Type B pancreatic cell (in vitro differentiated cells): Measurements from ENCODE around the gene RBM8A. TPM values are rescaled to one million over a fixed set of nuclear protein-coding genes. Genes with fewer than 3 reads are reported as not detected.

Source experiments
- DNase-seq: peaks from one replicate; pipeline ENCODE4 v3.0.0; 2021; ENCODE audit warnings: mixed read lengths; ENCODE audit not compliant: unreplicated experiment; ENCODE audit errors: extremely low spot score
- H3K27ac Mint-ChIP-seq: 2 replicates; pipeline ENCODE4 v1.8.0; 2021; ENCODE audit warnings: mild to moderate bottlenecking, mixed read lengths
- H3K27me3 Mint-ChIP-seq: 2 replicates; pipeline ENCODE4 v1.8.0; 2021; ENCODE audit warnings: mixed read lengths
- H3K36me3 Mint-ChIP-seq: 2 replicates; pipeline ENCODE4 v1.8.0; 2021; ENCODE audit warnings: mixed read lengths
- H3K4me1 Mint-ChIP-seq: one replicate; pipeline ENCODE4 v1.8.0; 2021; ENCODE audit warnings: mixed read lengths; ENCODE audit not compliant: unreplicated experiment
- H3K4me3 Mint-ChIP-seq: 2 replicates; pipeline ENCODE4 v1.8.0; 2021; ENCODE audit warnings: mild to moderate bottlenecking, mixed read lengths
- H3K9me3 Mint-ChIP-seq: 2 replicates; pipeline ENCODE4 v1.8.0; 2021; ENCODE audit warnings: mixed read lengths
- CTCF ChIP-seq: fragments of 200-600 bp; sonication (generic); conservative IDR thresholded peaks from 2 replicates; pipeline ENCODE4 v1.5.0; 2021; ENCODE audit warnings: antibody characterized with exemption, mild to moderate bottlenecking
- total RNA-seq: library from RNA; stranded (reverse); gene quantifications from 2 replicates; pipeline ENCODE4 v1.2.1, GENCODE V29; 2021; ENCODE audit warnings: low replicate concordance

Gene RBM8A
- total RNA-seq, 1 donor from 2014 or later: 160 TPM

- TF ChIP-seq CTCF: no peak
- Mint-ChIP-seq H3K27ac (peak overlapping the region; percentile 97), H3K4me1 (peaks cover 26% of the 10 kb centered on the region), H3K27me3 (no peaks in the 10 kb centered on the region), H3K36me3 (no peaks in the 10 kb centered on the region), H3K4me3 (peak overlapping the region; percentile 97), H3K9me3 (no peaks in the 10 kb centered on the region)
- no peak for DNase-seq
Measured at GRCh38 chr1:145918992-145919939, 8.0 kb downstream of the RBM8A start.

GRCh38 chr1:145918144-145918991 is 8.9 kb downstream of the RBM8A start, which contains the start of gene PEX11B:
TSS of gene PEX11B (minus strand) at chr1:145918717. CDS start at chr1:145918688, 29 bp downstream.
- no peaks in the 10 kb centered on the region for H3K9me3 Mint-ChIP-seq
- no peak for TF ChIP-seq CTCF

GRCh38 chr1:145917595-145917994 is 9.7 kb downstream of the RBM8A start:
- Mint-ChIP-seq H3K9me3 (no peaks in the 10 kb centered on the region), H3K27me3 (no peaks in the 10 kb centered on the region), H3K36me3 (no peaks in the 10 kb centered on the region), H3K4me3 (peak overlapping the region; percentile 97), H3K4me1 (peaks cover 26% of the 10 kb centered on the region), H3K27ac (peak overlapping the region; percentile 97)
- DNase-seq: no peak
- TF ChIP-seq CTCF: no peak

More at GRCh38 chr1:145918144-145918991, 8.9 kb downstream of the RBM8A start, which contains the start of gene PEX11B:
- peak; percentile 87 for DNase-seq
- H3K27me3 Mint-ChIP-seq: no peaks in the 10 kb centered on the region
- peaks cover 26% of the 10 kb centered on the region for H3K4me1 Mint-ChIP-seq
- H3K4me3 Mint-ChIP-seq: peak within 1 kb of the TSS; percentile 97
- peak within 1 kb of the TSS; percentile 97 for H3K27ac Mint-ChIP-seq
- no peaks in the 10 kb centered on the region for H3K36me3 Mint-ChIP-seq

- DNase-seq: no peak
- Mint-ChIP-seq H3K27me3 (no peaks in the 10 kb centered on the region), H3K4me1 (peaks cover 26% of the 10 kb centered on the region), H3K27ac (peak overlapping the region; percentile 73), H3K9me3 (no peaks in the 10 kb centered on the region), H3K4me3 (peak overlapping the region; percentile 97), H3K36me3 (no peaks in the 10 kb centered on the region)
- no peak for TF ChIP-seq CTCF
Measured at GRCh38 chr1:145916745-145917144, 10.5 kb downstream of the RBM8A start.

- no peak for DNase-seq
- Mint-ChIP-seq H3K27ac (no peak overlapping the region), H3K27me3 (no peaks in the 10 kb centered on the region), H3K9me3 (no peaks in the 10 kb centered on the region), H3K4me1 (peaks cover 9% of the 10 kb centered on the region), H3K4me3 (no peak overlapping the region), H3K36me3 (no peaks in the 10 kb centered on the region)
- TF ChIP-seq CTCF: no peak
Measured at GRCh38 chr1:145912128-145912641, 15.1 kb downstream of the RBM8A start.
